DND-41 (cell line): ENCODE measurements around the gene PPIP5K2.
"Not testable (repeated sequence)": the region's sequence is repeated elsewhere in the genome, so short reads cannot be mapped to it uniquely, and the experiment has no call there.

ENCODE experiments used
- ATAC-seq: fragments of 200-7000 bp; cut with Tn5 transposase; 3 replicates; pipeline ENCODE4 v1.9.1; 2021; ENCODE audit warnings: low read depth; ENCODE audit not compliant: insufficient read depth
- DNase-seq: peaks from one replicate; pipeline ENCODE4 v3.0.0-alpha.2; 2020
- H2AFZ ChIP-seq: 2 replicates; pipeline ENCODE4 v1.6.0; 2012; ENCODE audit warnings: low read depth, low read length
- H3K27ac ChIP-seq: 2 replicates; pipeline ENCODE4 v1.5.1; 2012; ENCODE audit warnings: low read length, inconsistent platforms
- H3K27me3 ChIP-seq: fragments of 200-600 bp; sonication (generic); 2 replicates; pipeline ENCODE4 v1.6.0; 2012; ENCODE audit warnings: low read length, mild to moderate bottlenecking, inconsistent platforms; ENCODE audit not compliant: insufficient read depth, poor library complexity
- H3K36me3 ChIP-seq: 2 replicates; pipeline ENCODE4 v1.5.1; 2012; ENCODE audit warnings: low read length, inconsistent platforms; ENCODE audit not compliant: insufficient read depth
- H3K4me1 ChIP-seq: 2 replicates; pipeline ENCODE4 v1.5.1; 2012; ENCODE audit warnings: mild to moderate bottlenecking, low read length; ENCODE audit not compliant: insufficient read depth
- H3K4me2 ChIP-seq: 2 replicates; pipeline ENCODE4 v1.6.0; 2012; ENCODE audit warnings: mild to moderate bottlenecking, moderate library complexity, low read length, inconsistent platforms; ENCODE audit not compliant: insufficient read depth
- H3K4me3 ChIP-seq, 2 experiments: fragments of 200-600 bp in 1 of 2; shearing (Covaris generic) in 1 of 2; 2 replicates each; pipeline ENCODE4 v1.5.1; 2012 to 2016; ENCODE audit warnings: inconsistent platforms in 2 of 2, low read length in 2 of 2, mild to moderate bottlenecking in 2 of 2, low read depth in 1 of 2, moderate library complexity in 1 of 2
- H3K79me2 ChIP-seq: 2 replicates; pipeline ENCODE4 v1.6.0; 2012; ENCODE audit warnings: low read length, inconsistent platforms; ENCODE audit not compliant: insufficient read depth
- H3K9ac ChIP-seq: 2 replicates; pipeline ENCODE4 v1.6.0; 2012; ENCODE audit warnings: low read depth, mild to moderate bottlenecking, inconsistent platforms, low read length, moderate library complexity
- H3K9me3 ChIP-seq: 2 replicates; pipeline ENCODE4 v1.5.1; 2012; ENCODE audit warnings: low read length, moderate library complexity, mild to moderate bottlenecking, inconsistent platforms; ENCODE audit not compliant: insufficient read depth, severe bottlenecking
- H4K20me1 ChIP-seq: 2 replicates; pipeline ENCODE4 v1.6.0; 2012; ENCODE audit warnings: low read length; ENCODE audit not compliant: insufficient read depth
- CTCF ChIP-seq: IDR thresholded peaks from 2 replicates; pipeline ENCODE4 v1.5.1; 2012; ENCODE audit warnings: borderline replicate concordance, low read length, moderate library complexity, mild to moderate bottlenecking; ENCODE audit not compliant: poor library complexity, severe bottlenecking; ENCODE audit errors: extremely low read depth
- EZH2 ChIP-seq: IDR thresholded peaks from 3 replicates; pipeline ENCODE4 v1.6.1; 2012; ENCODE audit warnings: borderline replicate concordance, low read depth, mild to moderate bottlenecking, moderate library complexity, low read length, inconsistent platforms; ENCODE audit not compliant: severe bottlenecking

The PPIP5K2 gene

GRCh38 chr5:103203226-103203625 is 83.1 kb downstream of the PPIP5K2 start:
- no peak for ATAC-seq
- peaks cover 27% of the 10 kb centered on the region for H3K36me3 ChIP-seq
- TF ChIP-seq EZH2, result no peak
- TF ChIP-seq CTCF, result no peak
- H3K79me2 ChIP-seq, result no peaks in the 10 kb centered on the region
- H3K9me3 ChIP-seq, result no peaks in the 10 kb centered on the region
- no peaks in the 10 kb centered on the region for H4K20me1 ChIP-seq
- no peak overlapping the region for H3K9ac ChIP-seq
- no peaks in the 10 kb centered on the region for H3K27me3 ChIP-seq
- H2AFZ ChIP-seq, result no peak overlapping the region
- no peaks in the 10 kb centered on the region for H3K4me1 ChIP-seq
- DNase-seq, result no peak
- H3K4me3 ChIP-seq, result no peak overlapping the region
- H3K27ac ChIP-seq, result no peak overlapping the region
- H3K4me2 ChIP-seq, result no peak overlapping the region

- H3K79me2 ChIP-seq, H3K9ac ChIP-seq, H3K4me2 ChIP-seq, H3K27me3 ChIP-seq, H3K4me3 ChIP-seq, DNase-seq, H3K9me3 ChIP-seq, ATAC-seq, H2AFZ ChIP-seq, H4K20me1 ChIP-seq, H3K27ac ChIP-seq, H3K4me1 ChIP-seq: not testable (repeated sequence)
- H3K36me3 ChIP-seq, result peaks cover 27% of the 10 kb centered on the region
These were observed 84.9 kb downstream of the PPIP5K2 start for GRCh38 chr5:103204990-103205389.

- no peak overlapping the region for H3K4me2 ChIP-seq
- H3K9ac ChIP-seq, result no peak overlapping the region
- no peak overlapping the region for H3K27ac ChIP-seq
- no peaks in the 10 kb centered on the region; the same call in 1 of the 2 replicates for H3K4me1 ChIP-seq
- H3K9me3 ChIP-seq, result no peaks in the 10 kb centered on the region
- no peak for ATAC-seq
- no peak overlapping the region for H2AFZ ChIP-seq
- peaks cover 27% of the 10 kb centered on the region for H3K36me3 ChIP-seq
- H3K4me3 ChIP-seq, result no peak overlapping the region
- TF ChIP-seq EZH2 (no peak), CTCF (no peak)
- H3K27me3 ChIP-seq, result no peaks in the 10 kb centered on the region
- H3K79me2 ChIP-seq, result no peaks in the 10 kb centered on the region
- DNase-seq, result no peak
- H4K20me1 ChIP-seq, result no peaks in the 10 kb centered on the region
These were observed 86.0 kb downstream of the PPIP5K2 start for GRCh38 chr5:103205991-103206700.

GRCh38 chr5:103207011-103207410 is 86.9 kb downstream of the PPIP5K2 start:
- no peak overlapping the region for H3K4me3 ChIP-seq

More at GRCh38 chr5:103207011-103207410, 86.9 kb downstream of the PPIP5K2 start:
- no peak for DNase-seq
- no peak for ATAC-seq
- H3K27ac ChIP-seq, result no peak overlapping the region
- no peak overlapping the region for H3K4me2 ChIP-seq
- H3K36me3 ChIP-seq, result peaks cover 27% of the 10 kb centered on the region
- TF ChIP-seq CTCF (no peak), EZH2 (no peak)
- no peak overlapping the region for H3K9ac ChIP-seq
- H3K9me3 ChIP-seq, result no peaks in the 10 kb centered on the region
- no peaks in the 10 kb centered on the region for H3K27me3 ChIP-seq
- H2AFZ ChIP-seq, result no peak overlapping the region
- H3K79me2 ChIP-seq, result no peaks in the 10 kb centered on the region
- peaks cover 6% of the 10 kb centered on the region for H3K4me1 ChIP-seq
- no peaks in the 10 kb centered on the region for H4K20me1 ChIP-seq
